GM18909 (cell line): ENCODE results near the gene SERINC4.
"Not testable (repeated sequence)": the region's sequence is repeated elsewhere in the genome, so short reads cannot be mapped to it uniquely, and the experiment has no call there.

ENCODE experiments used
- ATAC-seq: cut with Tn5 transposase; IDR thresholded peaks from one replicate; pipeline ENCODE4 v1.9.1; 2021; ENCODE audit warnings: mild to moderate bottlenecking; ENCODE audit not compliant: unreplicated experiment, poor library complexity

Gene SERINC4

DNA sequence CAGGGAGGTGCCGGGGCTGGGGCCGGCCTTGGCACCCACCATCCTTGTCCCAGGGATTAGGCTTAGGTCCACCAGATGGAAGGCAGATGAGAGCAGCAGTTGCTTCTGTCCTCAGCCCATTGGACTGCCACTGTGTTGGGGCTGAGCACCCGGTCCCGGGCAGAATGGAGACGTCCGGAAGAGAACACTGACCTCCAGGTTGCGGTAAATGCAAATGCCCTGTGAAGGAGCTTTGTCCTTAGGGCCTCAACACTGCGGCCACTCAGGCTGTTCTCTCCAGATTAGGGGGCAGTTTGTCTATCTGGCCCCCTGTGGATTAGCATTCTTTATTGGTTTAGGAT, at the start of gene SERINC4:
TSS of gene SERINC4 (minus strand) at position 276 of the 341 bp plus-strand sequence. CDS start at position 42, 234 bp downstream.
- no peak for ATAC-seq

- ATAC-seq = no peak
These were observed 45.4 kb upstream of the SERINC4 start for GRCh38 chr15:43845421-43845820.

DNA sequence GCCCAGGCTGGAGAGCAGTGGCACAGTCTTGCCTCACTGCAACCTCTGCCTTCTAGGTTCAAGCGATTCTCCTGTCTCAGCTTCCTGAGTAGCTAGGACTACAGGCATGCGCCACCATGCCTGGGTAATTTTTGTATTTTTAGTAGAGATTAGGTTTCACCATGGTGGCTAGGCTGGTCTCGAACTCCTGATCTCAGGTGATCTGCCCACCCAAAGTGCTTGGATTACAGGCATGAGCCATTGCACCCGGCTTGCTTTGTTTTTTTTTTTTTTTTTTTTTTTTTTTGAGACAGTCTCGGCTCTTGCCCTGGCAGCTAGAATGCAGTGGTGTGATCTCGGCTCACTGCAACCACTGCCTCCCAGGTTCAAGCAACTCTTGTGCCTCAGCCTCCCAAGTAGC, 32.5 kb upstream of the SERINC4 start:
- not testable (repeated sequence) for ATAC-seq

GRCh38 chr15:43831519-43832052, 31.6 kb upstream of the SERINC4 start:
- not testable (repeated sequence) for ATAC-seq

DNA sequence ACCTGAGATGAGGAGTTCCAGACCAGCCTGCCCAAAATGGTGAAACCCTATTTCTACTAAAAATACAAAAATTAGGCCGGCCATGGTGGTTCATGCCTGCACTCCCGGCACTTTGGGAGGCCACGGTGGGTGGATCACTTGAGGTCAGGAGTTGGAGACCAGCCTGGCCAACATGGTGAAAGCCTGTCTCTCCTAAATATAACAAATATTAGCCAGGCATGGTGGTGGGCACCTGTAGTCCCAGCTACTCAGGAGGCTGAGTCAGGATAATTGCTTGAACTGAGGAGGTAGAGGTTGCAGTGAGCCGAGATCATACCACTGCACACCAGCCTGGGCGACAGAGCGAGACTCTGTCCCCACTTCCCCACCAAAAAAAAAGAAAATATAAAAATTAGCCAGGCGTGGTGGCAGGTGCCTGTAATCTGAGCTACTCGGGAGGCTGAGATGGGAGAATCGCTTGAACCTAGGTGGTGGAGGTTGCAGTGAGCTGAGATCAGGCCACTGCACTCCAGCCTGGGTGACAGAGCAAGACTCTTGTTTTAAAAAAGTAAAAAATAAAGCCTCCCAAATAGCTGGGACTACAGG, 30.8 kb upstream of the SERINC4 start:
- ATAC-seq = not testable (repeated sequence)

- ATAC-seq = not testable (repeated sequence)
These were observed 30.0 kb upstream of the SERINC4 start for GRCh38 chr15:43829951-43830540.

GRCh38 chr15:43828061-43828657, 28.1 kb upstream of the SERINC4 start:
- no peak for ATAC-seq

DNA sequence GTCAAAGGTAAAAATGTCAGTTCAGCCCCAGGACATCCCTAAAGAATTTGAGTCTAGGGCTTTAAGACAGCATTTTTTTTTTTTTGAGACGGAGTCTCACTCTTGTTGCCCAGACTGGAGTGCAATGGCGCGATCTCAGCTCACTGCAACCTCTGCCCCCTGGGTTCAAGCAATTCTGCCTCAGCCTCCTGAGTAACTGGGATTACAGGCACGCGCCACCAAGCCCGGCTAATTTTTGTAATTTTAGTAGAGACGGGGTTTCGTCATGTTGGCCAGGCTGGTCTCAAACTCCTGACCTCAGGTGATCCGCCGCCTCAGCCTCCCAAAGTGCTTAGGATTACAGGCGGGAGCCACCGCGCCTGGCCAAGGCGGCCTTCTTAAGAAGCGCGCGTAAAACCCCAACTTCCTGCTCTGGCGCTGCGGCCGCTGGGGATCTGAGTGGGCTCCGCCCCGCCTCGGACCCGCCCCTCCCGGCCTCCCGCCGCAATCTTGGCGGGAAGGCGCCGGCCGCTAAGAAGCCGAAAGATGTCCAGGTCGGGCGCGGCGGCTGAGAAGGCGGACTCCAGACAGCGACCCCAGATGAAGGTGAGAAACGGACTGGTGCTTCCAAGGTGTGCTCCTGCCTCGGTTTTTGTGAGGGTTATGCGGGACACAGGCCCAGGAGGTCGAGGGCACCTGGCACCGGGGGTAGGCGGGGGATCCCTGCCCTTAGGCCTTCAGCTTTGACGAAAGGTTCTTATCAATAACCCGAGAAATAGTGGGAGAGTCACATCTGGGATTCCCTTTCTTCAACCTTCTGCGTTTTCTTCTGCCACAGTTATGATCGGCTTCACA, 26.7 kb upstream of the SERINC4 start, which contains the start of gene WDR76:
TSS of gene WDR76 (plus strand) at position 495 of the 834 bp plus-strand sequence. CDS start at position 526, 31 bp downstream.
- peak; percentile 57 for ATAC-seq

DNA sequence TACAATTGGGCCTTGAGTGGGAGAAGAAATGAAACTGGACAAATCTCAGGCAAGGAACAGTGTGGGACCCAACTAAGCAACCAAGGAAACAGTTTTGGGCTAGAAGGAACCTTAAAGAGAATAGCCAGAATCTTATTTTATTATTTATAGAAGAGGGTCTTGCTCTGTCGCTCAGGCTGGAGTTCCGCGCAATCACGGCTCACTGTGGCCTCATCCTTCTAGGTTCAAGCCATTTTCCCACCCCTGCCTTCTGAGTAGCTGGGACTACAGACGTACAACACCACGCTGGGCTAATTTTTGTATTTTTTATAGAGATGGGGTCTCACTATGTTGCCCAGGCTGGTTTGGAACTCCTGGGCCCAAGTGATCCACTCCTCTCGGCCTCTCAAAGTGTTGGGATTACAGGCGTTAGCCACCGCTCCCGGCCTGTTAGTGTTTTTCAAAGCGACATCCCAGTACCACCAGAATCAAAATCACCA, 26.0 kb upstream of the SERINC4 start:
- no peak for ATAC-seq

DNA sequence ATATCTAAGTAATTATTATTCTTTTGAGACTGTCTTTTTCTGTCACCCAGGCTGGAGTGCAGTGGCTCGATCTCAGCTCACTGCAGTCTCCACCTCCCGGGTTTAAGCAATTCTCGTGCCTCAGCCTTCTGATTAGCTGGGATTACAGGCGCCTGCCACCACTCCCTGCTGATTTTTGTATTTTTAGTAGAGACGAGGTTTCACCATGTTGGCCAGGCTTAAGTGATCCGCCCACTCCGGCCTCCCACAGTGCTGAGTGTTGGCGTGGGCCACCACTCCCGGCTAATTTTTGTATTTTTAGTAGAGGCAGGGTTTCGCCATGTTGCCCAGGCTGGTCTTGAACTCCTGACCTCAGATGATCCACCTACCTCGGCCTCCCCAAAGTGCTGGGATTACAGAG, 25.3 kb upstream of the SERINC4 start:
- not testable (repeated sequence) for ATAC-seq

DNA sequence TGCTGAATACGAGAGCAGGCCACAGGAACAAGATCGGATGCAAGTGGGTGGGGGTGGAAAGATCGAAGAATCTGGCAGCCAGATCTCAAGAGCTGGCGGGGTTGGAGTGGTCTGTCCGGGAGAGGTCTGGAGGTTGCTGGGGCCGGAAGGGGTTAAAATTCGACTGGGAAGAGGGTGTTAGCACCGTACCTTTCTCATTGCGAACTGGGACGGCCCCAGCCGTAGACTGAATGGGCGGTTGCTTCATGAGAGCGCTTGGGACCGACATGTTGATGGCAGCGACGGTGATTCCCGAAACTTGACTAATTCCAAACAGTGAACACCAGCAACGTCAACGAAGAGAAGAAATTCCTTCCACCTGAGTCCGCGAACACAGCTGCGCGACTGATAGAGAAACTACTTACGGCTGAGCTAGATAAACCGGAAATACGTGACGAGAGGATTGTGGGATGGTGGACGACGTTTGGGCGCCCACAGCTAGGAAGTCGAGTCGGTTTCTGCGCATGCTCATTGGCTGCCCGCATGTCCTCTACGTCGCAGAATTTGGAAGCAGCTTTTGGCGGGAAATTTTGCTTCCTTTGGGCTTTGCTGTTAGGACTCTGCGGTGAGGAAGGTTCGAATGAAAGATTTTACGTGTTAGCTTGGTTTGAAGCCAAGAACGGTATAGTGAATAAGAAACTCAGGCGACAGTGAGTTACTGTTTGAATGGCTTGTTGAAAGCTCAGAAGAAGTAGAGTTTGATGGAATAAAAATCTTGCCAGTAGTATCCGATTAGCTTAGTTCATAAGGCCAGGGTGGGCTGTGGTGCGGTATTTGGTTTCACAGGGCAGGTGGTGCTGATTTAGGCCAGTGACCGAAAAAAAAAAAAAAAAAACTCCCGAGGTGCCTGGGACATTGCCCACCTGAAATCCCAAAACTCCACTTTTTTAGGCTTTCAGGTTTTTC, 24.6 kb upstream of the SERINC4 start, which contains the start of gene MFAP1:
TSS of gene MFAP1 (minus strand) at position 389 of the 945 bp plus-strand sequence. CDS start at position 268, 121 bp downstream.
- ATAC-seq = peak; percentile 81

- no peak for ATAC-seq
These were observed 21.5 kb upstream of the SERINC4 start for GRCh38 chr15:43821505-43821904.

DNA sequence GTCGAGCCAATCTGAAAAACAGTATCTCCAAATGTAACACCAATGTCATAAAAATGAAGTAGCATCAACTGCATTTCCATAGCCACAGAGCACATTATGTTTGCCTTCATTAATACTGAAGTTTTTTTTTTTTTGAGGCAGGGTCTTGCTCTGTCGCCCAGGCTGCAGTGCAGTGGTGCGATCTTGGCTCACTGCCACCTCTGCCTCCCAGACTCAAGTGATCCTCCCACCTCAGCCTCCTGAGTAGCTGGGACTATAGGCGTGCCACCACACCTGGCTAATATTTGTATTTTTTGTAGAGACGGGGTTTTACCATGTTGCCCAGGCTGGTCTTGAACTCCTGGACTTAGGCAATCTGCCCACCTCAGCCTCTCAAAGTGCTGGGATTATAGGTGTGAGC, 15.0 kb upstream of the SERINC4 start:
- ATAC-seq = not testable (repeated sequence)

- no peak for ATAC-seq
These were observed 9.1 kb upstream of the SERINC4 start for GRCh38 chr15:43808960-43809678.

DNA sequence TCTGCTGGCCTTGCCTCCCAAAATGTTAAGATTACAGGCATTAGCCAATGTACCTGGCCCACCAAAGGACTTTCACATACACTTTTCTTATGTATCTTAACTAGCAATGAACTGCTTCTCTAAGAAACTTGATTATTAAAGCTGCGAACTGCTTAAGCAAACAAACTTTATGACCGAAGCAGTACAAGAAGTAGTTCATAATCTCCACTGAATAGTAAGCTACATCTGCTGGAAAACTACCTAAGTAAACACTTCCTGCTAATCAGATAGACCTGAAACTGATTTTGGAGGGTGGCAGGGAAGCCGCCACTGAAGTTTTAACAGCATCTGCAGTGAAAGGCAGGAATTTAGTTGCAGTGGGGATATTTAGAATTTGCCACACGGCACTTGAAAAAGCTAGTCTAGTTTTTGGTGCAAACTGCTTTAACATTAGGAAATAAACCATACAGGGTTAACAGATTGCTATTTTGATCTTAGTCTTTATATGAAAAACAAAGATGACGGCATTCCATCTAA, 8.5 kb upstream of the SERINC4 start:
- ATAC-seq = no peak

DNA sequence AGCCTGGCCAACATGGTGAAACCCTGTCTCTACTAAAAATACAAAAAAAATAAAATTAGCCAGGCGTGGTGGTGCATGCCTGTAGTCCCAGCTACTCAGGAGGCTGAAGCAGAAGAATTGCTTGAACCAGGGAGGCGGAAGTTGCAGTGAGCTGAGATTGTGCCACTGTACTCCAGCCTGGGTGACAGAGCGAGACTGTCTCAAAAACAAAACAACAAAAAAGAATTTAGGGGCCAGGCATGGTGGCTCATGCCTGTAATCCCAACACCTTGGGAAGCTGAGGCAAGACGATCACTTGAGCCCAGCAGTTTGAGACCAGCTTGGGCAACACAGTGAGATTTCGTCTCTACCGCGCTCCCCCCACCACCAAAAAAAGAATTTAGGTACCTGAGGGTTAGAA, 2.7 kb upstream of the SERINC4 start:
- ATAC-seq = not testable (repeated sequence)

GRCh38 chr15:43800286-43801141, 494 bp upstream of the SERINC4 start, which contains the start of gene HYPK:
Gene HYPK (plus strand): TSS chr15:43800599. CDS start chr15:43800623, 24 bp downstream.
- peak; percentile 91 for ATAC-seq
